DND-41 (cell line): ENCODE data around the gene ARHGAP21.

Experiments
- EZH2 ChIP-seq: IDR thresholded peaks from 3 replicates; pipeline ENCODE4 v1.6.1; 2012; ENCODE audit warnings: borderline replicate concordance, low read depth, mild to moderate bottlenecking, moderate library complexity, low read length, inconsistent platforms; ENCODE audit not compliant: severe bottlenecking
- TF ChIP-seq, protein P1 (sequence below): IDR thresholded peaks from 2 replicates; pipeline ENCODE4 v1.5.1; 2012; ENCODE audit warnings: borderline replicate concordance, low read length, moderate library complexity, mild to moderate bottlenecking; ENCODE audit not compliant: poor library complexity, severe bottlenecking; ENCODE audit errors: extremely low read depth

DNA sequence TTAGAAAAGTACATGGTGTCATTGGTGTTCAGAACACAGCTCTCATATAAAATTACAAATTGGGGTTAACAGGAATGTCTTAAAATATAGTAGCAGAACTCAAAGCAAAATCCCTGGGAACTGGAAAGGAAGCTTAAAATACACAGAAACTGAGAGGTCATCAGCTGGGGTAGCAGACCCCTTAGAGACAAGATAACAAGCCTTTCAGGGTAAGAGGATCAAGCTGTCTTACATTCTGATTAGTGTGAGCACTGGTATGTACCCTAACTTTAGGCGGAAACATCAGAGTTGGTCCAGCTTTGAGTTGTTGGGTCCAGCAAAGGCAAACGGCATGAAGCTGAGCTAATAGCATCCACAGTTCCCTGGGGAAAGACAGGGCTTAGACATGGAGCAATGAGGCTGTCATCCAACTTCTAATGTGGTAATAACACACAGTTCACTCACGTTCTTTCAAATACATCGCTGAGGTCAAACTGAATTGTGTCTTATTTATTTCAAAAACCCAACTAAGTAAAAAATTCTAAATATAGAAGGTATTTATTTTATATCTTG is 32.6 kb downstream of the ARHGAP21 start:
- TF ChIP-seq, protein P1, sequence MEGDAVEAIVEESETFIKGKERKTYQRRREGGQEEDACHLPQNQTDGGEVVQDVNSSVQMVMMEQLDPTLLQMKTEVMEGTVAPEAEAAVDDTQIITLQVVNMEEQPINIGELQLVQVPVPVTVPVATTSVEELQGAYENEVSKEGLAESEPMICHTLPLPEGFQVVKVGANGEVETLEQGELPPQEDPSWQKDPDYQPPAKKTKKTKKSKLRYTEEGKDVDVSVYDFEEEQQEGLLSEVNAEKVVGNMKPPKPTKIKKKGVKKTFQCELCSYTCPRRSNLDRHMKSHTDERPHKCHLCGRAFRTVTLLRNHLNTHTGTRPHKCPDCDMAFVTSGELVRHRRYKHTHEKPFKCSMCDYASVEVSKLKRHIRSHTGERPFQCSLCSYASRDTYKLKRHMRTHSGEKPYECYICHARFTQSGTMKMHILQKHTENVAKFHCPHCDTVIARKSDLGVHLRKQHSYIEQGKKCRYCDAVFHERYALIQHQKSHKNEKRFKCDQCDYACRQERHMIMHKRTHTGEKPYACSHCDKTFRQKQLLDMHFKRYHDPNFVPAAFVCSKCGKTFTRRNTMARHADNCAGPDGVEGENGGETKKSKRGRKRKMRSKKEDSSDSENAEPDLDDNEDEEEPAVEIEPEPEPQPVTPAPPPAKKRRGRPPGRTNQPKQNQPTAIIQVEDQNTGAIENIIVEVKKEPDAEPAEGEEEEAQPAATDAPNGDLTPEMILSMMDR = no peak
- TF ChIP-seq EZH2 = no peak
